Ishikawa (cell line): ENCODE measurements around the gene PAM.

Source experiments
- CEBPB ChIP-seq: IDR thresholded peaks from 2 replicates; pipeline ENCODE4 v1.6.1; 2012
- CREB1 ChIP-seq: IDR thresholded peaks from 2 replicates; pipeline ENCODE4 v1.6.1; 2012; ENCODE audit warnings: low read depth
- EGR1 ChIP-seq: IDR thresholded peaks from 2 replicates; pipeline ENCODE4 v1.6.1; 2012
- EP300 ChIP-seq: IDR thresholded peaks from 2 replicates; pipeline ENCODE4 v1.6.1; 2012; ENCODE audit warnings: borderline replicate concordance
- FOXM1 ChIP-seq: IDR thresholded peaks from 2 replicates; pipeline ENCODE4 v1.6.1; 2012; ENCODE audit warnings: low read depth, borderline replicate concordance
- MAX ChIP-seq: IDR thresholded peaks from 2 replicates; pipeline ENCODE4 v1.6.1; 2012
- NFIC ChIP-seq: IDR thresholded peaks from 2 replicates; pipeline ENCODE4 v1.6.1; 2012
- RAD21 ChIP-seq: IDR thresholded peaks from 2 replicates; pipeline ENCODE4 v1.6.1; 2012; ENCODE audit warnings: low read depth
- REST ChIP-seq: IDR thresholded peaks from 2 replicates; pipeline ENCODE4 v1.6.1; 2012; ENCODE audit warnings: low read depth, mild to moderate bottlenecking
- TAF1 ChIP-seq: IDR thresholded peaks from 2 replicates; pipeline ENCODE4 v1.6.1; 2012; ENCODE audit warnings: low read depth, mild to moderate bottlenecking
- TCF12 ChIP-seq: IDR thresholded peaks from 2 replicates; pipeline ENCODE4 v1.6.1; 2012; ENCODE audit warnings: low read depth
- TEAD4 ChIP-seq: IDR thresholded peaks from 2 replicates; pipeline ENCODE4 v1.6.1; 2012
- USF1 ChIP-seq: IDR thresholded peaks from 2 replicates; pipeline ENCODE4 v1.6.1; 2012
- YY1 ChIP-seq: IDR thresholded peaks from 2 replicates; pipeline ENCODE4 v1.6.1; 2012; ENCODE audit warnings: low read depth
- ZBTB7A ChIP-seq: IDR thresholded peaks from 2 replicates; pipeline ENCODE4 v1.6.1; 2012; ENCODE audit warnings: low read depth

Gene PAM

GRCh38 chr5:103003872-103004271 lies 248.8 kb downstream of the PAM start:
- no peak for TF ChIP-seq YY1
- TF ChIP-seq ZBTB7A: no peak
- TF ChIP-seq RAD21: no peak
- no peak for TF ChIP-seq EGR1
- TF ChIP-seq USF1: no peak
- no peak for TF ChIP-seq TEAD4

- no peak for TF ChIP-seq CEBPB
- no peak for TF ChIP-seq REST
- no peak for TF ChIP-seq USF1
- TF ChIP-seq EGR1: no peak
- no peak for TF ChIP-seq NFIC
- no peak for TF ChIP-seq EP300
- no peak for TF ChIP-seq TCF12
- TF ChIP-seq CREB1: no peak
- no peak for TF ChIP-seq RAD21
- TF ChIP-seq YY1: no peak
- no peak for TF ChIP-seq FOXM1
- TF ChIP-seq ZBTB7A: no peak
- no peak for TF ChIP-seq TAF1
- no peak for TF ChIP-seq MAX
- no peak for TF ChIP-seq TEAD4
These were observed 250.2 kb downstream of the PAM start for GRCh38 chr5:103005276-103005675.

GRCh38 chr5:103006921-103007320 lies 251.8 kb downstream of the PAM start:
- no peak for TF ChIP-seq EP300
- TF ChIP-seq TAF1: no peak
- no peak for TF ChIP-seq MAX
- no peak for TF ChIP-seq RAD21
- no peak for TF ChIP-seq TEAD4
- no peak for TF ChIP-seq ZBTB7A
- no peak for TF ChIP-seq REST
- TF ChIP-seq YY1: no peak
- no peak for TF ChIP-seq NFIC
- no peak for TF ChIP-seq TCF12
- no peak for TF ChIP-seq FOXM1
- TF ChIP-seq EGR1: no peak
- TF ChIP-seq USF1: no peak
- TF ChIP-seq CEBPB: no peak
- no peak for TF ChIP-seq CREB1

- TF ChIP-seq EP300 (no peak), TEAD4 (no peak), TCF12 (no peak), ZBTB7A (no peak), CREB1 (no peak), NFIC (no peak), REST (no peak), EGR1 (no peak), USF1 (no peak), MAX (no peak), FOXM1 (no peak), YY1 (no peak)
These were observed 255.1 kb downstream of the PAM start for GRCh38 chr5:103010168-103010567.
